Stimulated activated naive CD8-positive, alpha-beta T cell treated with anti-CD3 and anti-CD28 coated beads, Interleukin-15, Interleukin-2, amounts not matched to agents 100 U/mL and 50 U/mL, for 24 hours (primary cell): ENCODE results near the gene MAPK7.

Experiments used
- ATAC-seq: fragments of 150-1000 bp; cut with Tn5 transposase; one replicate; pipeline ENCODE4 v1.10.0; 2021
- DNase-seq: peaks from one replicate; pipeline ENCODE4 v3.0.0; 2021

MAPK7 gene

DNA sequence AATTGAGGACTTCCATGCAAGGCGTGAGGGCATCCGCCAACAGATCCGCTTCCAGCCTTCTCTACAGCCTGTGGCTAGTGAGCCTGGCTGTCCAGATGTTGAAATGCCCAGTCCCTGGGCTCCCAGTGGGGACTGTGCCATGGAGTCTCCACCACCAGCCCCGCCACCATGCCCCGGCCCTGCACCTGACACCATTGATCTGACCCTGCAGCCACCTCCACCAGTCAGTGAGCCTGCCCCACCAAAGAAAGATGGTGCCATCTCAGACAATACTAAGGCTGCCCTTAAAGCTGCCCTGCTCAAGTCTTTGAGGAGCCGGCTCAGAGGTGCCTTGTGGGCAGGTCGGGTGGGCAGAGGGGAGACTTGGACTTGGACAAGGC, 3.1 kb downstream of the MAPK7 start:
- no peak for DNase-seq
- no peak for ATAC-seq

- ATAC-seq = no peak
- DNase-seq = no peak
Observed at GRCh38 chr17:19381741-19382444, 3.6 kb downstream of the MAPK7 start.

GRCh38 chr17:19382531-19383444, 4.5 kb downstream of the MAPK7 start:
- ATAC-seq (no peak), DNase-seq (no peak)

- ATAC-seq = no peak
- no peak for DNase-seq
Observed at GRCh38 chr17:19383681-19384470, 5.6 kb downstream of the MAPK7 start.

DNA sequence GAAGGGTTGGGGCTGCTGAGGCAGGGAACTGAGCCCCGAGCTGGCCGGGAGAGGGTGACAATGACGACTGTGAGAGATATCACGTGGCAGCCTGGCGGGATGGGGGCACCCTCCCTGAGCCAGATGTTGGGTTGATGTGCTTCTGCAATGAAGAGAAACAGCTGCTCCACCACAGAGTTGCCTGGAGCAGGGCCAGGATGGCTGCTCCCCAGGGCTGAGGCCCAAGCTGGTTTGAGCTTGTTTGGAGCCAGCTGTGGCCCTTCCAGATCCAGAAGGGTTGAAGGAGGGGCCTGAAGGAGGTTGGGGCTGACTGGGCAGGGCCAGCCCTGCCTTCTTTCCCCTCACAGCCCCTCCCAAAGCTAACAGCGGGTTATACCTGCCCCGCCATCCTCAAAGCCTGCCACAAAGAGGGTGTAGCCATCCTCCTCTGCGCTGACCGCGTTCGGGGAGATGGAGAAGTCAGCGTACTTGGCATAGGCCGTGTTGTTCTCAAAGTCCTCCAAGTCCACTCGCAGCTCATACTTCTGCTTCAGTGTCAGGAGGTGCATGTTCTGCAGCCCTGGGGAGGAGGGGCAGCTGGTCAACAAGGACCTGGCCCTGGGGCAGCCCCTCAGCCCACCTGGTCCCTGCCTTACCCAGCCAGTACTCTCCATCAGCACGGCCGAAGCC, 6.6 kb downstream of the MAPK7 start:
- ATAC-seq (no peak), DNase-seq (no peak)

DNA sequence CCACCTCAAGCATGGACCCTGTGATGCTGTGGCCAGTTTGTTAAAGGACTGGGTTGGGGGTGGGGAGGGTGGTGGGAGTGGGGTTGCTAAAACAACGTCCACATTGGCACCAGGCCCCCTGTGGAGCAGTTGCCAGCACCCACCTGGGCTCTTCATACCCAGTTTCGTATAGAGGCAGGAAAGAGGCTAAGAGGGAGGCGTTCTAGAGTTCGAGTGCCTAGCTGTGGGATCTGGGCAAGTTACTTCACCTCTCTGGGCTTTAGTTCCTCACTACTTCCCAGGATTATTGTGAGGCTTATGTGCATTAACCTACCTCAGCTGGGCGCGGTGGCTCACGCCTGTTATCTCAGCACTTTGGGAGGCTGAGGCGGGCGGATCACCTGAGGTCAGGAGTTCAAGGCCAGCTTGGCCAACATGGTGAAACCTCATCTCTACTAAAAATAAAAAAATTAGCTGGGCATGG, 7.3 kb downstream of the MAPK7 start:
- no peak for ATAC-seq
- DNase-seq = no peak

DNA sequence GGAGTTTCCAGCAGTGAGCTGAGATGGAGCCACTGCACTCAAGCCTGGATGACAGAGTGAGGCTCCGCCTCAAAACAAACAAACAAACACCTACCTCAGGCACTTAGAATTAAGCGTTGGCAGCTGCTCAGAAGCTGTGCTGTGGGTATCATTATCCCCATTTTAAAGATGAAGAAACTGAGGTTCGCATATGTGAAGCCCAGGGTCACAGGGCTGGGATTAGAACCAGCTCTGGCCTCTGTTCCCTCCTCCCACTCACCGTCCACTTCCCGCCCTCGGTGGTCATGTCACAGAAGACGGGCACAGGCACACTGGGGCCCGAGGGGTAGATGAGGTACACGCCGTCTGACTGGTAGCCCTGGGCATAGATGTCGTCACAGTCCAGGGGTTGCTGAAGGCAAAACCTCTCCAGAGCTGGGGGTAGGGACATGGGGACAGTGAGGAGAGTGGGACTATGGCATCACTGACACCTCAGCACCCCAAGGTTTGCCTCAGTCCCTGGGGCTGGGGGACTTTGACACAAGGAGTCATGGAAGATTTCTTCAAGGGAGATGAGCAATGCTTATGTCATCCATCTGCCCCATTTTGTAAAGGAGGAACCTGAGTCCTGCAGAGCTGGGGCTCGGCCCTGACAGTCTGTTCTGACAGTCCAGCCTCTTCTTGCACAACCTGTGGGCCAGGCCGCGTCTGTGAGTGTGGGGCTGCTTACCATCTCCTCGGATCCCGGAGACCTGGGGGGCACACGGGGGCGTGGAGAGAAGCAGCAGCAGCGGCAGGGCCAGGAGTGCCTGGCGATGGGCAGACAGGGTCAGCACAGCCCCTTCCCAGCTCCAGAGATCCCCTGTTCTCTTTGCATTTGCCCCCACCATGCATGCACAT, 8.0 kb downstream of the MAPK7 start:
- ATAC-seq (peak; percentile 39), DNase-seq (no peak)

- DNase-seq = no peak
- ATAC-seq = no peak
Observed at GRCh38 chr17:19386974-19387920, 8.9 kb downstream of the MAPK7 start, which contains the start of gene MFAP4. TSS of gene MFAP4 (minus strand) at chr17:19387190. CDS start at chr17:19387155, 35 bp downstream.

GRCh38 chr17:19387921-19388521, 9.7 kb downstream of the MAPK7 start:
- no peak for DNase-seq

DNA sequence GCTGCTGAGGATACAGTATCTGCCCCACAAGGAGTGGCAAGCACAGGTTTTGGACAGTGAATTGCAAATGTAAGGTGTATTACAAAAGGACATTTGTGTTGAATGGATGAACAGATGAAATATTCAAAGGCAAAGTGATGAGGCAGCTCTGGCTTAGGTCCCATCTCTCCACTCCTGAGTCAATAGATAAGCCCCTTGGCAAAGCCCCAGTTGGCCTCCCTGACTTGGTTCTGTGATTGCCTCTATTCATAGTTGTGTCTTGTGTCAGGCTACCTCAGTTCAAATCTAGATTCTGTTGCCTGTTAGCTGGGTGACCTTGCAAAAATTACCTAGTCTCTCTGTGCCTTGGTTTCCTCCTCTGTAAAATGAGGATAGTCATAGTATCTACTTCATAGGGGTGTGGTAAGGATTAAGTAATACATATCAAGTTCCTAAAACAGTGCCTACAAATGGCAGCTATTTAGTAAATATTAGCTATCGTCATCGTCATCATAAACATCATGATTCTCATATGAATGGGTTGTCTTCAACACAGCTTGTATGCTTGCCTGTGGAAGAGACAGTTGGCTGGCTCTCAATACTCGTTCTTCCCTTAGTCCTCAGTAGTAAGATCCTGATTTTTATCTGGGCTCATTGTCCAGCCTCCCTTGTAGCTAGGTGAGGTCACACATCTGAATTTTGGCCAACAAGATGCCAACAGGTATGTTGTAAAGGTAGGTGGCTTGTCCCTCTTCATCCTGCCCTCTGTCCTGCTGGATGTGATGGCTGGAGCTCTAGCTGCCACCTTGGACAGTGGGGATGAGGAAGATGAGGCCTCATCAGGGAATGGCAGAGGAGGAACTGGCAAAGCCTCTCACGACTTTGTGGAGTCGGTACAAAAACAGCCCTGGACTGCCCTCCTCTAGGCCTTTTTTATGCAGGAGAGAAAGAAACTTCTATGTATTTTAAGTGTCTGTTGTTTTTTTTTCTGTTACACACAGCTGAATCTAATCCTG, 10.8 kb downstream of the MAPK7 start:
- ATAC-seq = no peak

More at GRCh38 chr17:19387921-19388521, 9.7 kb downstream of the MAPK7 start:
- ATAC-seq = no peak

DNA sequence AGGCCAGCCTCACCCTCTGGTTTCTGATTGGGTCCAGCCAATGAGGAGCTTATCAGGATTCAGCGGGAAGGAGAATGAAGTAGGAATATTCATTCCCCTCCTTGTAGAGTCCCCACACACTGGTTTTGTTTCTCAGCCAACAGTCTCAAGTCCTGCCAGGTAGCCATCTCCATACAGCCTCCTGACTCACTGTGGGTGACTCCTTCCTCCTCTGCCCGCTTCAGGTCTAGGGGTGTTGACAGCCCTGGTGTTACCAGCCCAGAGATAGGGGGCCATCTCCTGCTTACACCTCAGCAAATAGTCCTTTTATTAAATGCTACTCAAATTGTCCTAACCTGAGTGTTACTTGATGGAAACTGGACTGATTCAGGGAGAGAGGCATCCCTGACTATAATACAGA, 12.7 kb downstream of the MAPK7 start:
- ATAC-seq = no peak

More for the DNA sequence above, 10.8 kb downstream of the MAPK7 start:
- DNase-seq = no peak

DNA sequence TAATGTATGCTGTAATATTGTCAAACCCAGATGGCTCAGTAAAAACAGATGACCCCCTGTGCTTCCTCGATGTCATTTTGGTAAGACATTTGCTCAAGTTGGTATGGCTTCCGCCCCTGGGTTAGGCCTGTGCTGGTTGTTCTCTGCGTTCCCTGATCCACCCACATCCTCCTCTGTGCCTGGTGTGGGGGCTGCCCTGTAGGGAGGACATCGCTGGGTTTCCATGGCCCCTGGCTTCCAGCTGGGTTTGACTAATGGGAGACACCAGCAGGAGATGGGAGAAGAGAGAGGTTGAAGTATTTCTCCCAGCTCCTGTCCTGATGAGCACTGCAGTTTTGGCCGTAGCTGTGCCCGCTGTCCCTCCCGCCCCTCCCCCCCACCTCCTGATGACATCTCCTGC, 13.1 kb downstream of the MAPK7 start:
- ATAC-seq (no peak), DNase-seq (peak; percentile 1)

More for the DNA sequence above, 12.7 kb downstream of the MAPK7 start:
- no peak for DNase-seq

DNA sequence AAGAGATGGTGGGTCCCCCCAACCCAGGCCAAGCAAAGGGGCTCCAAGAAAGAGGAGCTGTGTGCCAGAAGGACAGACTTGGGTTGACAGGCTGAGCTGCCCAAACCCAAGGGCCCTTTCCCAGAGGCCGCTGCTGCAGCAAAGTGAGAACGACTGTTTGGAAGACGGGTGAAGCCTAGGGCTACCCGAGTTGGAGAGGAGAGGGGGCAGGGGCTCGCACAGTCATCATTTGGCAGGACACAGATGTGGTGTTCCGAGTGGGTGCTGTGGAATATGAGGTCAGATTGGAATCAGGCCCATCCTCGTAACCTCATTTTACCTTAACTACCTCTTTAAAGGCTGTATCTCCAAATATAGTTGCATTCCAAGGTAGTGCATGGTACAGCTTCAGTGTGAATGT, 14.0 kb downstream of the MAPK7 start:
- DNase-seq (no peak), ATAC-seq (no peak)

DNA sequence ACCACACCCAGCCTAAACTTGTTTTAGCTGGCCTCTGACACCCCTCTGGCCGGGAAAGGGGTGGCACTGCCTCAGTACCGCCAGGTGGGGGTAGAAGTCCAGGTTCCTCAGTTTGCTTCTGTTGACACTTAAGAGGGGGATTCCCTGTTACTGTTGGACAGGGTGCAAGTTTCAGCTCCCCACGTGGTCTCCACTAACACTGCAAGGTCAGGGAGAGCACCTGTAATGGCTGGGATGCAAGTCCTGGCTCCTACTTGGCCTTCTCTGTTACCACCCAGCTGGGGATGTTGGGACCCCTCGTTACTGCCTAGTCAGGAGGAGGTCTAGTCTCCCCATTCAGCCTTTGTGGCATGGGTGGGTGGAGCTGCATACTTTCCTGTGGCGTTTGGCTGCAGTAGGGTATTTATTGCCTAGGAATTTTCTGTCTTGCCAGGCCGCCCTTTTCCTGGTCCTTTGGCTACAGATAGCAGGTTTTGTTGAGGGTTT, 19.3 kb downstream of the MAPK7 start:
- ATAC-seq = no peak

DNA sequence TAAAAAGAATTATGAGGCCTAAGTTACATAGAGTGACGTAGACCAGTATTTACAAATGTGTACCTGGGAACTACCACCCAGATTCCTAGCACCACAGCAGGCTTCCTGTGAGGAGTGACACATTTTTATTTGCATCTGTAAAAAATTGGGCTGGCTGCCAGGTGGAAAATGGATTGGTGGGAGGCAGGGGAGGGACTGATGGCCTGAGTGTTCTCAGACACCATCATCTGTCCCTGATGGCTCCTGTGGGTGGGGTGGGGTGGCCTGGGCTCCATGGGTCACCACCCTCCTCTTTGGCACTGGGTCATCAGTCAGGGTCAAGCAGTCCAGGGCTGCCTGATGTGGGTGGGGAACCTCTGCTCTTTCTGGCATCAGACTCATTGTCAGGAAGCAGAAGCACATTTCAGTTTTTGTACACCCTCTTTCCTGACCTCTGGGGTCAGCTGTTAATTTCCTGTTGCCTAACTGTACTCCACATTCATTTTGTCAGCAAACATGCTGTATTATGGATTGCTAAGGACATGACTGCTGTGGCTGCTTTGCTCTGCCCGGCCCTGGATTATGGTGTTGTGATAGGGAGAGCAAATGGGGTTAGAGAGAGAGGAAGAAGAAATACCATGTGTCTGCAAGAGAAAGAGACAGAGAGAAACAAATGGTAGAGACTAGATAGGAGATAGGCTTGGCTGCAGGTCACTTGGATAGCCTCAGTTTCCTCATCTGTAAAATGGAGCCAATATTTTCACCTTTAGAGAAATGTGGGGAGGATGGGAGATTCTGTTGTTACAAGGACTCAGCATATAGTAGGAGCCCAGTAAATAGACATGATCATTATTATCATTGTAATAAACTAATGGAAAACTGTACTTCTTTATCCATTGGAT, 20.2 kb downstream of the MAPK7 start:
- ATAC-seq (no peak), DNase-seq (no peak)

More for the DNA sequence above, 19.3 kb downstream of the MAPK7 start:
- no peak for DNase-seq

DNA sequence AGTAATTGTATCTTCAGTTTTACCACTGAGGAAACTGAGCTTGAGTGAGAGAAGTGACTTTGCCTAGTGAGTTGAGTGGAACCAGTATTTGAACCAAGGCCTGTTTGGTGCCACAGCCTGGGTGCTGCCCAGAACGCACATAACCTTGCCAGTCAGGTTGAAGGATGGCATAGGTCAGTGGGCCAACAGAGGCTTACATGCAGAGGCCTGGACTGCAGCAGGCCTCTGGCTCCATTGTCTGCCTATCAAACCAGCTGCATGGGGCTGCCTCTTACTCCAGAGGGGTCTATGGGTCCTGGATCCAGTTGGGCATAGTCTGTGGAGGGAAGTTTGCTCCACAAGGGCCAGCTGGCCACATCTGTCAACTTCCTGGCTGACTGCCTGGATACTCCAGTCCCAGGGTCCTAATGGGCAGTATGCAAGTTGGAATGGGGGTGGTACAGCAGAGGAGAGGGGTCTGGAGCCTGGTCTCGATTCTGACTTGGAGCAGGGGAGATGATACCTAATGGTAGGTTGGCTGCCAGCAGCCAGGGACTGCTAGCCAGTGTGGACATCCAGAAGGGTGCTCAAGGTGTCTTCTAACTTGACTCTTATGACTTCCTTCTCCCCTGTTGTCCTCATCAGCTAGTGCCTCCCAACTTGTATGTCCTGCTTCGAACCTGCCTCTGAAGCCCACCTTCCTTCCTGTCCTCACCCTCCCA, 21.6 kb downstream of the MAPK7 start:
- ATAC-seq (no peak), DNase-seq (no peak)
